GM19351 (cell line): Measurements from ENCODE around the gene RBM42.
A peak's percentile ranks its signal among the peaks of the same experiment; 100 is the strongest.

Experiments used
- ATAC-seq: cut with Tn5 transposase; IDR thresholded peaks from one replicate; pipeline ENCODE4 v1.9.1; 2021; ENCODE audit warnings: mild to moderate bottlenecking, moderate library complexity; ENCODE audit not compliant: unreplicated experiment

The RBM42 gene

GRCh38 chr19:35620001-35620400 is 8.8 kb upstream of the RBM42 start:
- no peak for ATAC-seq

- ATAC-seq, result no peak
These were observed 7.1 kb upstream of the RBM42 start for GRCh38 chr19:35621708-35622107.

GRCh38 chr19:35622750-35623149 is 6.1 kb upstream of the RBM42 start:
- ATAC-seq, result no peak

GRCh38 chr19:35623327-35624010 is 5.4 kb upstream of the RBM42 start:
- ATAC-seq, result no peak

GRCh38 chr19:35628264-35628564 is 622 bp upstream of the RBM42 start:
- ATAC-seq, result no peak

- no peak for ATAC-seq
These were observed 447 bp downstream of the RBM42 start for GRCh38 chr19:35629332-35629633.

GRCh38 chr19:35633727-35634440 is 5.0 kb downstream of the RBM42 start:
- no peak for ATAC-seq

- no peak for ATAC-seq
These were observed 7.8 kb downstream of the RBM42 start for GRCh38 chr19:35636651-35637050.

GRCh38 chr19:35637165-35637564 is 8.3 kb downstream of the RBM42 start:
- ATAC-seq, result no peak

- ATAC-seq, result no peak
These were observed 10.4 kb downstream of the RBM42 start for GRCh38 chr19:35639321-35639639.

- ATAC-seq, result no peak
These were observed 11.0 kb downstream of the RBM42 start for GRCh38 chr19:35639863-35640262.

GRCh38 chr19:35641515-35642151 is 12.8 kb downstream of the RBM42 start, which contains the start of gene ETV2:
ETV2 (plus strand) TSS chr19:35641745; CDS start chr19:35642461, 716 bp downstream.
- ATAC-seq, result no peak

GRCh38 chr19:35642312-35642711 is 13.5 kb downstream of the RBM42 start:
- ATAC-seq, result no peak

- ATAC-seq, result no peak
These were observed 14.0 kb downstream of the RBM42 start for GRCh38 chr19:35642798-35643254.

- peak; percentile 30 for ATAC-seq
These were observed 14.7 kb downstream of the RBM42 start for GRCh38 chr19:35643255-35644205.

GRCh38 chr19:35644206-35644986 is 15.6 kb downstream of the RBM42 start:
- ATAC-seq, result peak; percentile 75

GRCh38 chr19:35644987-35645679 is 16.3 kb downstream of the RBM42 start:
- no peak for ATAC-seq

GRCh38 chr19:35645680-35646511 is 17.1 kb downstream of the RBM42 start:
- ATAC-seq, result no peak
